ENCODE data around the gene RSPH9.

- TF ChIP-seq EZH2 (IDR thresholded peaks at IDR 0.05; ENCODE audit: low read depth, unreplicated experiment): no peak
- TF ChIP-seq EZH2phosphoT487 (IDR thresholded peaks at IDR 0.05; ENCODE audit: unreplicated experiment): no peak
- TF ChIP-seq STAT1 (IDR thresholded peaks at IDR 0.05; ENCODE audit: unreplicated experiment): no peak
Observed at GRCh38 chr6:43609402-43609801, 35.4 kb upstream of the RSPH9 start.

Measured in GM23338 (cell line).